Fibroblast of villous mesenchyme (primary cell): ENCODE measurements around the gene VEGFB. TPM values are rescaled to one million over a fixed set of nuclear protein-coding genes. Genes with fewer than 3 reads are reported as not detected.
A peak's percentile ranks its signal among the peaks of the same experiment; 100 is the strongest.

Source experiments
- DNase-seq: peaks from one replicate; pipeline ENCODE4 v3.0.0-alpha.2; 2010; ENCODE audit warnings: low read depth
- H3K4me3 ChIP-seq: 2 replicates; pipeline ENCODE4 v1.5.1; 2011; ENCODE audit warnings: low read depth, mild to moderate bottlenecking, low read length
- CTCF ChIP-seq: IDR thresholded peaks from 2 replicates; pipeline ENCODE4 v1.5.1; 2012; ENCODE audit warnings: low read depth, mild to moderate bottlenecking, low read length; ENCODE audit not compliant: insufficient read depth
- total RNA-seq: library from RNA; depleted of rRNA; stranded (reverse); fragments of >200 nt; gene quantifications from 2 replicates; pipeline ENCODE4 v1.2.3, GENCODE V29; 2012

The VEGFB gene
- total RNA-seq, 1 donor: 17.7 TPM

GRCh38 chr11:64266339-64266738 is 32.0 kb downstream of the VEGFB start:
- no peak for TF ChIP-seq CTCF
- no peak for DNase-seq
- no peak overlapping the region for H3K4me3 ChIP-seq

- no peak for TF ChIP-seq CTCF
- no peak overlapping the region for H3K4me3 ChIP-seq
- DNase-seq: no peak
Measured at GRCh38 chr11:64267207-64267945, 33.0 kb downstream of the VEGFB start.

- TF ChIP-seq CTCF: peak; percentile 2
- peak overlapping the region; percentile 76 for H3K4me3 ChIP-seq
- DNase-seq: peak; percentile 88
Measured at GRCh38 chr11:64268025-64268892, 33.9 kb downstream of the VEGFB start.

- DNase-seq: peak; percentile 53
- H3K4me3 ChIP-seq: peak overlapping the region; percentile 76
- no peak for TF ChIP-seq CTCF
Measured at GRCh38 chr11:64268893-64269539, 34.6 kb downstream of the VEGFB start.

GRCh38 chr11:64269540-64270220 is 35.3 kb downstream of the VEGFB start:
- H3K4me3 ChIP-seq: peak overlapping the region; percentile 76
- no peak for TF ChIP-seq CTCF
- DNase-seq: peak; percentile 100

GRCh38 chr11:64275031-64275800 is 40.8 kb downstream of the VEGFB start:
- H3K4me3 ChIP-seq: no peak overlapping the region
- no peak for DNase-seq
- no peak for TF ChIP-seq CTCF
